DOHH2 (cell line): ENCODE results near the gene FOXP4.

Source experiments
- H3F3A ChIP-seq: fragments of 200-600 bp; sonication (generic), shearing (Covaris generic); 2 replicates; pipeline ENCODE4 v1.6.0; 2016; ENCODE audit warnings: antibody characterized with exemption, mild to moderate bottlenecking; ENCODE audit not compliant: control insufficient read depth, insufficient read depth
- H3K27ac ChIP-seq: fragments of 200-600 bp; sonication (generic); 2 replicates; pipeline ENCODE4 v1.5.1; 2014; ENCODE audit warnings: low read depth, mild to moderate bottlenecking, low read length, moderate library complexity
- H3K27me3 ChIP-seq: fragments of 200-600 bp; sonication (generic); 2 replicates; pipeline ENCODE4 v1.6.1; 2014; ENCODE audit warnings: mild to moderate bottlenecking, low read length, mixed read lengths; ENCODE audit not compliant: control insufficient read depth
- H3K36me3 ChIP-seq: fragments of 200-600 bp; sonication (generic); 2 replicates; pipeline ENCODE4 v1.6.1; 2014; ENCODE audit warnings: mild to moderate bottlenecking, low read length, moderate library complexity, mixed read lengths; ENCODE audit not compliant: control insufficient read depth
- H3K4me1 ChIP-seq: fragments of 200-600 bp; sonication (generic); 2 replicates; pipeline ENCODE4 v1.6.1; 2014; ENCODE audit warnings: mild to moderate bottlenecking, low read length, mixed read lengths; ENCODE audit not compliant: control insufficient read depth
- H3K4me2 ChIP-seq: fragments of 200-600 bp; sonication (generic); 2 replicates; pipeline ENCODE4 v1.6.0; 2014; ENCODE audit warnings: mild to moderate bottlenecking, low read length, moderate library complexity
- H3K4me3 ChIP-seq: fragments of 200-600 bp; sonication (generic); 2 replicates; pipeline ENCODE4 v1.5.1; 2014; ENCODE audit warnings: mild to moderate bottlenecking, low read length, mixed read lengths
- H3K79me2 ChIP-seq: fragments of 200-600 bp; sonication (generic); 2 replicates; pipeline ENCODE4 v1.6.1; 2014; ENCODE audit warnings: mild to moderate bottlenecking, low read length, mixed read lengths; ENCODE audit not compliant: control insufficient read depth
- H3K9me2 ChIP-seq: fragments of 200-600 bp; sonication (generic); replicated peaks from 2 replicates; pipeline ENCODE4 v1.6.1; 2014; ENCODE audit warnings: mild to moderate bottlenecking, low read length, mixed read lengths; ENCODE audit not compliant: control insufficient read depth
- H3K9me3 ChIP-seq: fragments of 200-600 bp; sonication (generic); 2 replicates; pipeline ENCODE4 v1.6.1; 2014; ENCODE audit warnings: antibody characterized with exemption, low read length, mixed read lengths; ENCODE audit not compliant: control insufficient read depth, insufficient read depth
- H4K20me1 ChIP-seq: fragments of 200-600 bp; sonication (generic); 2 replicates; pipeline ENCODE4 v1.6.0; 2014; ENCODE audit warnings: low read depth, mild to moderate bottlenecking, antibody characterized with exemption, low read length, moderate library complexity; ENCODE audit not compliant: control insufficient read depth, insufficient read depth
- CTCF ChIP-seq: fragments of 200-600 bp; sonication (generic); IDR thresholded peaks from one replicate; pipeline ENCODE4 v1.5.1; 2014; ENCODE audit warnings: antibody characterized with exemption, mild to moderate bottlenecking, low read depth, low read length; ENCODE audit not compliant: poor library complexity, severe bottlenecking
- EZH2phosphoT487 ChIP-seq: fragments of 200-600 bp; sonication (generic); IDR thresholded peaks from 2 replicates; pipeline ENCODE4 v1.6.1; 2017; ENCODE audit warnings: borderline replicate concordance, mild to moderate bottlenecking, antibody characterized with exemption, low read length, moderate library complexity, mixed read lengths

Gene FOXP4

GRCh38 chr6:41571021-41571780 lies 25.0 kb downstream of the FOXP4 start:
- H3K4me2 ChIP-seq, result no peak overlapping the region
- no peak overlapping the region for H3K4me3 ChIP-seq
- peaks cover 7% of the 10 kb centered on the region for H3K4me1 ChIP-seq
- no peaks in the 10 kb centered on the region for H3K9me2 ChIP-seq
- no peaks in the 10 kb centered on the region for H4K20me1 ChIP-seq
- no peaks in the 10 kb centered on the region for H3K79me2 ChIP-seq
- H3K27me3 ChIP-seq, result no peaks in the 10 kb centered on the region
- H3K36me3 ChIP-seq, result peaks cover 10% of the 10 kb centered on the region; the same call in 1 of the 2 replicates
- H3K27ac ChIP-seq, result no peak overlapping the region
- no peaks in the 10 kb centered on the region for H3K9me3 ChIP-seq
- H3F3A ChIP-seq, result no peaks in the 10 kb centered on the region
- no peak for TF ChIP-seq EZH2phosphoT487
- TF ChIP-seq CTCF, result no peak

GRCh38 chr6:41572613-41573012 lies 26.4 kb downstream of the FOXP4 start:
- Histone ChIP-seq H3K4me3 (no peak overlapping the region), H3F3A (no peaks in the 10 kb centered on the region), H3K9me2 (no peaks in the 10 kb centered on the region), H3K27me3 (no peaks in the 10 kb centered on the region), H3K4me1 (peaks cover 7% of the 10 kb centered on the region), H3K4me2 (no peak overlapping the region), H4K20me1 (no peaks in the 10 kb centered on the region), H3K79me2 (no peaks in the 10 kb centered on the region), H3K9me3 (no peaks in the 10 kb centered on the region), H3K27ac (no peak overlapping the region), H3K36me3 (peaks cover 3% of the 10 kb centered on the region; the same call in 1 of the 2 replicates)
- TF ChIP-seq CTCF (no peak), EZH2phosphoT487 (no peak)

GRCh38 chr6:41573276-41573675 lies 27.1 kb downstream of the FOXP4 start:
- Histone ChIP-seq H3K4me2 (no peak overlapping the region), H3K9me3 (no peaks in the 10 kb centered on the region), H3K36me3 (peaks cover 3% of the 10 kb centered on the region; the same call in 1 of the 2 replicates), H3K4me1 (peaks cover 7% of the 10 kb centered on the region), H3K4me3 (no peak overlapping the region), H3K9me2 (no peaks in the 10 kb centered on the region), H3K27ac (no peak overlapping the region), H3F3A (no peaks in the 10 kb centered on the region), H4K20me1 (no peaks in the 10 kb centered on the region), H3K79me2 (no peaks in the 10 kb centered on the region), H3K27me3 (no peaks in the 10 kb centered on the region)
- TF ChIP-seq CTCF (no peak), EZH2phosphoT487 (no peak)
